ENCODE data around the gene ABCB6.

ABCB6 gene

DNA sequence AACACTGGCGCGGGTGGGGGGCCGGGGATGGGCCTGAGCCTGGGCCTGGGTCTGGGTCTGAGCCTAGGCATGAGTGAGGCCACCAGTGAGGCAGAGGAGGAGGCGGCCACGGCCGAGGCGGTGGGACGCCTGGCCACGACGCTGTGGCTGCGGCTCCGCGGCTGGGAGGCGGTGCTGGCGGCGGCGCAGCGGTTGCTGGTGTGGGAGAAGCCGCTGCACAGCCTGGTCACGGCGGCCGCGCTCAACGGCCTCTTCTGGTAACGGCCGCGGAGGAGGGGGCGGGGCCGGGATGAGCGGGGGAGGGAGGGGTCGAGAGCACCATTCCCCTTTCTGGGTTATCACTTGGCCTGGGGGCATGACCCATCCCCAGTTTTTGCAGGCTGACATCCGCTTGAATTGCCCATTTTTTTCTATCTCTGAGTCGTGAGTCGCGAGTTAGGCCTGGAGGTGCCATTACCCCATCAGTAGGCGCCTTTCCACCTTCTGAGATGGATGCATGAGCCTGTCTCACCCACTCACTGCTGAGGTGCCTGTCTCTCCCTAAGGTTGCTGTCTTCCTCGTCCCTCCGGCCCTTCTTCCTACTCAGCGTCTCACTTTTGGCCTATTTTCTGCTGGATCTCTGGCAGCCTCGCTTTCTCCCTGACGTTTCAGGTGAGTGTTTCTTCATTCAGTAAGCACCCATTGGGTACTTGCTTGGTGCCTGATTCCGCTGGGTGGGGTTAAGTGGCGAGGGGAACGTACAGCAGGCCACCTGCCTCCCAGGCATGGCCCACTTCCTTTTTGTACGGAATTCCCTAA, 40.2 kb downstream of the ABCB6 start:
- H3K4me1 ChIP-seq (ENCODE audit: control insufficient read depth, insufficient read depth, low read length), result peaks cover 22% of the 10 kb centered on the region
- no peaks in the 10 kb centered on the region for H3K27me3 ChIP-seq (ENCODE audit: control insufficient read depth, insufficient read depth, low read length)
- H3K9me3 ChIP-seq (replicated peaks; ENCODE audit: low read length), result no peaks in the 10 kb centered on the region
- H3K4me2 ChIP-seq (ENCODE audit: low read length), result peak overlapping the region; percentile 87
- peak overlapping the region; percentile 81 for H3K4me3 ChIP-seq (ENCODE audit: low read length)
- peaks cover 51% of the 10 kb centered on the region for H3K36me3 ChIP-seq (ENCODE audit: insufficient read depth, low read length)
- H3K9ac ChIP-seq (ENCODE audit: low read depth, low read length), result peak overlapping the region; percentile 88

DNA sequence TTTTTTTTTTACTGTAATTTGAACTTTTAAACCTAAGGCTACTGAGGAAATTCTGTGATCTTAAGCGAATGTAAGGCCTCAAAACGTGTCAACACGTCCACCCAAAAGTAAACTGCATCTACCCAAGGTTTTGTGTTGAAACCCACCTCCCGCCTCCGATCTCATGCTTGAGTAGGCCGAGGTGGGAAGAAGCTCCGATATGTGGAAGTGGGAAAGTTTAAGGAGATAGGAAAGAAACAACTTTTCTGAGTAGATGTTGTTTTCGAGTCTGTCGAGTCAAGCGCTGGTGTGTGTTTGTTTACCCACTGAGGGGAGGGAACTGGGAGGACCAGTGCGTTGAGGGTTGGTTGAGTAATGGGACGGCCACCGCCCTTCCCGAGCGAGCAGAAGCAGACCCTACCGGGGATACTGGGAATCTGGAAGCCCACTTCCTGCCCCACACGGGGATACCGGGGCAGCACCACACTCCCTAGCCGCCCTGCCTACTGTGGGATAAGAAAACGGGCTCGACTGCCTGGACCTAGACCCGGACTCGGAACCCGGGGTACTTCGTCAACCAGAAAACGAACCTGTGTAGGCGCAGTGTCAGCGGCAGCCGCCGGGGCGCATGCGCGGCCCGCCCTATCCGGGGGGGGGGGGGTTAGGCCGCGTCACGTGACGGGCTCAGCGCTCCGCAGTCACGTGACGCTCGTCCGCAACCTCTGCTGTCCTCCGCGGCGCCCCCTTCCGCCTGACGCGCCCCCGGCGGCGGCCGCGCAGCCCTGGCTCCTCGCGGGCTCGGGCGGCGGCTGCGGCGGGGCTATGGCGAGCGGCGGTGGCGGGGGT, 41.0 kb downstream of the ABCB6 start, which contains the start of gene RETREG2:
RETREG2 (plus strand) TSS at position 724 of the 825 bp plus-strand sequence; CDS start at position 802, 78 bp downstream.
- peaks cover 22% of the 10 kb centered on the region for H3K4me1 ChIP-seq (ENCODE audit: control insufficient read depth, insufficient read depth, low read length)

DNA sequence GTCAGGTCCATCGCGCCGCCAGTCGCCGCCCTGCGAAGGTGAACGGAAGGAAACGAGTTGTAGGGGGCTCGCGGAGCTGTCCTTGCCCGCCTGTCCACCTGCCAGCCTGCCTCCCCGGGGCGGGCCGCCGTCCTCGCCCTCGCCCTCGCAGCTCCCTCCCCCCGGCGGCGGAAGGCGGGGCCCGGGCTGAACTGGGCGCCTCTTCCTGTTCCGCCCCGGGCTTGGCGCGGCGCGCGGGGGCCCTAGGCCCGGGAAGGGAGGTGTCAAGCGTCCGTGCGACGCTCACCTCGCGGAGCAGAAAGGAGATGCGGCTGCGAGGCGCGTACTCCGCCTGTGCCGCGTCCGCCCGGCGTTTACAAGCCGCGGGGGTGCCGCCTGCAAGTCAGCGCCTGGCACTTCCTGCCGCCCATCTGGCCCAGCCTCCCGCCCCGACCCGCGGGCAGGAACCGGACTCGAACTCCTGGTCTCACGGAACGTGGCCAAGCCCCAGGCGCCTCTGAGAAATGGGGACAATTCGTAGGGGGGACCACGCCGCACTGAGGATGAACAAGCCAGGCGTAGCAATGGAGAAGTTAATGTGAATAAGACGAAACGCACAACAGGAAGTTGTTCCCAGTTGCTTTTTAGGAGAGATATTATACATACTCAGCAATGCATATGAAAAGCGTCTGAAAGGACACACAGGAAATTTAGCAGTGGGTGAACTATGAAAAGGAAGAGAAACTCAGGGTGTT, 41.8 kb downstream of the ABCB6 start, which contains the start of gene CNPPD1:
CNPPD1 (minus strand) TSS at position 108 of the 734 bp plus-strand sequence; CDS start at position 11, 97 bp downstream.
- Histone ChIP-seq H3K27me3 (ENCODE audit: control insufficient read depth, insufficient read depth, low read length) (no peaks in the 10 kb centered on the region), H3K4me2 (ENCODE audit: low read length) (peak within 1 kb of the TSS; percentile 89), H3K9me3 (replicated peaks; ENCODE audit: low read length) (no peaks in the 10 kb centered on the region), H3K9ac (ENCODE audit: low read depth, low read length) (peak within 1 kb of the TSS; percentile 88), H3K4me3 (ENCODE audit: low read length) (peak within 1 kb of the TSS; percentile 81), H3K36me3 (ENCODE audit: insufficient read depth, low read length) (peaks cover 46% of the 10 kb centered on the region), H3K4me1 (ENCODE audit: control insufficient read depth, insufficient read depth, low read length) (peaks cover 22% of the 10 kb centered on the region)

More for the DNA sequence above, 41.0 kb downstream of the ABCB6 start, which contains the start of gene RETREG2:
- H3K9ac ChIP-seq (ENCODE audit: low read depth, low read length), result peak within 1 kb of the TSS; percentile 88
- H3K36me3 ChIP-seq (ENCODE audit: insufficient read depth, low read length), result peaks cover 49% of the 10 kb centered on the region
- H3K4me3 ChIP-seq (ENCODE audit: low read length), result peak within 1 kb of the TSS; percentile 81
- no peaks in the 10 kb centered on the region for H3K27me3 ChIP-seq (ENCODE audit: control insufficient read depth, insufficient read depth, low read length)
- no peaks in the 10 kb centered on the region for H3K9me3 ChIP-seq (replicated peaks; ENCODE audit: low read length)
- peak within 1 kb of the TSS; percentile 89 for H3K4me2 ChIP-seq (ENCODE audit: low read length)

DNA sequence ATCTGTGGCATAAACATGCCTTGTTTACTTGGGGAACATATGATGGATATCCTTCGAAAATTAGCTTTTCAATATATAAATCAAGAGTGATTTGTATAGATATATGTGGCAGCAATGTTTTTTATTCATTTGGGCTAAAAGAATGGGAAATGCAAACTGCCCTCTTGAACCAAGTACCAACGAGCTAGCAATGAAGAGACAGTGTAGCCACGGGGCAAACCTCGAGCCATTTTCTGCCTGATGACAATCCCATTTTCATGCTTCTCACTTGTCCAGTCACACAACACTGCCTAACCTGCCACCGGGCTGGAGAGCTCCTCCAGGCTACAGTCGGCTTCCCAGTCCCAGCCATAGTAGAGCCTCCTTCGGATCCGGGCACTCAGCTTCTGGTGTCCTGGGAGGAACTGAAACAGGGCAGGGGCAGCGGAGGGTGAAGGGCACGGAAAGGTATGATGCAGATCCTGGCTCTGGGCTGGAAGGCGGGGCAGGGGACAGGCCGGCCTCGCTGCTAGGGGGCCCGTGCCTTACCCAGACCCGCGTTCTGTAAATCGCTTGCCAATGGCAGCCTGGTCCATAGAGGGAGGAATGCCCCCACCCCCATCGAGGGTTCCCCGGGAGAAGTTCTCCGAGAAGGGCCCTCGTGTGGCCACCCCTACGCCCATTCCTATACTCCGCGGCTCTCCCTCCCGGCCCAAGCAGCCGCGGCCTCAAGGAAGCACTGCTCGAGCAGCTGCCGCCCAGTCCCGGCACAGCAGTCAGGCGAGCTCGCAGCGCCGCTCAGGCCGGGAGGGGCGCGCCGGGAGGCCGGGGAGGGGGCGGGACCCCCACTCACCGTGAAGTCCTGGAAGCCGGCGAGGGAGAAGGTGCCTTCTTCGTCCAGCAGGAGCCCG, 42.6 kb downstream of the ABCB6 start:
- H3K9ac ChIP-seq (ENCODE audit: low read depth, low read length), result peak overlapping the region; percentile 88
- no peaks in the 10 kb centered on the region for H3K9me3 ChIP-seq (replicated peaks; ENCODE audit: low read length)
- peak overlapping the region; percentile 81 for H3K4me3 ChIP-seq (ENCODE audit: low read length)
- H3K4me2 ChIP-seq (ENCODE audit: low read length), result peak overlapping the region; percentile 89
- H3K4me1 ChIP-seq (ENCODE audit: control insufficient read depth, insufficient read depth, low read length), result peaks cover 27% of the 10 kb centered on the region
- no peaks in the 10 kb centered on the region for H3K27me3 ChIP-seq (ENCODE audit: control insufficient read depth, insufficient read depth, low read length)
- H3K36me3 ChIP-seq (ENCODE audit: insufficient read depth, low read length), result peaks cover 38% of the 10 kb centered on the region

DNA sequence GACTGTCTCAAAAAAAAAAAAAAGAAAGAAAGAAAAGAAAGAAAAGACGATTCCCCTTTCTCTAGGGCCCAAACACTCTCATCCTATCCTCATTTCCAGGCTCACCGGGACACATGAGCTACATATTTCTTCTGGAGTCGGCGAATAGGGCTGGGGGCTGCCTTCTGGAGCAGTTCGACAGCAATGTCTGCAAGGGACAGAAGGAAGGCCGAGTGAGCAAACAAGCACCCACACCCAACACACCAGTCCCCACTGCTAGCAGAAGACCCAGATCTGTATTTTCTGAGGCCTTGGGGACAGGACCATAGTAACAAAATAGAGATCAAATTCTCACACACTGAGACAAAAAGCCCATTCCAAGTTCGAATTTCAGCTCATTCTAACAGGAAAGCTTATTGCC, 43.3 kb downstream of the ABCB6 start:
- H3K4me3 ChIP-seq (ENCODE audit: low read length), result peak overlapping the region; percentile 81
- H3K27me3 ChIP-seq (ENCODE audit: control insufficient read depth, insufficient read depth, low read length), result no peaks in the 10 kb centered on the region
- H3K4me1 ChIP-seq (ENCODE audit: control insufficient read depth, insufficient read depth, low read length), result peaks cover 27% of the 10 kb centered on the region
- peak overlapping the region; percentile 89 for H3K4me2 ChIP-seq (ENCODE audit: low read length)
- H3K36me3 ChIP-seq (ENCODE audit: insufficient read depth, low read length), result peaks cover 31% of the 10 kb centered on the region
- H3K9me3 ChIP-seq (replicated peaks; ENCODE audit: low read length), result no peaks in the 10 kb centered on the region
- H3K9ac ChIP-seq (ENCODE audit: low read depth, low read length), result peak overlapping the region; percentile 88

DNA sequence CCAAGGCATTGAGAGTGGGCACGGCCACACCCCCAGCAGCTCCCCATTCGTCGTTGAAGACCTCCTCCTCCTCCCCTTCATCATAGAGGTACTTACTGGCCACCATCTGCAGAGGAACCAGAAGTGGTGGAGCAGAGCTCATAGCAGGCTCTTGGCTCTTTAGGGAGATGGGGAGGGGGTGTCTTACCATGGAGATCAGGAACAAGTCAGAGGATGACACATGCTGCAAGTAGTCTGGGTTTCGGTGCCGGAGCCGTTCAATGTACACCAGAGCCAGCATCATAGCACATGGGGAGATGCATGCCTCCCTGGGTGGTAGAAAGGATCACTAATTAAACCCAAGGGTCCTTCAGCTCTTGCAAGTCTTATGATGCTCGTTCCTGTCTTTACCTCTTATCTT, 44.0 kb downstream of the ABCB6 start:
- Histone ChIP-seq H3K9ac (ENCODE audit: low read depth, low read length) (no peak overlapping the region), H3K36me3 (ENCODE audit: insufficient read depth, low read length) (peaks cover 27% of the 10 kb centered on the region), H3K9me3 (replicated peaks; ENCODE audit: low read length) (no peaks in the 10 kb centered on the region), H3K4me1 (ENCODE audit: control insufficient read depth, insufficient read depth, low read length) (peaks cover 27% of the 10 kb centered on the region), H3K4me2 (ENCODE audit: low read length) (no peak overlapping the region), H3K4me3 (ENCODE audit: low read length) (no peak overlapping the region), H3K27me3 (ENCODE audit: control insufficient read depth, insufficient read depth, low read length) (no peaks in the 10 kb centered on the region)

DNA sequence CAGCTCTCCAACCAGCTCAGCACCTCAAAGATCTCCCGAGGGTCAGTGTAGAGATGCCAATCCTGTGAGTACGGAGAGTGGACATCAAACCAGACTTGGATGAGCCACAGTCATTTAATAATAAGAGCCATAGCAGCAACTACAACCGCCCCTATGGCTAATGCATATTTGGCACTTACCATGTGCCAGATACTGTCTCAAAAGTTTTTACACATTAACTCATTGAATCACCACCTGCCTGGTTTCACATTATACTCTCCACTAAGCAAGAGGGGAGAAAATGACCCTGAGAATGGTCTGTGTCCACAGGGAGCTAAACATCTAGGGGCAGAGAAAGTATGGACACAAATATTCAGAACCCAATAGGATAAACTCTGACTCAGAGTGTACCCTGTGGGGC, 44.6 kb downstream of the ABCB6 start:
- H3K9ac ChIP-seq (ENCODE audit: low read depth, low read length), result no peak overlapping the region
- H3K27me3 ChIP-seq (ENCODE audit: control insufficient read depth, insufficient read depth, low read length), result no peaks in the 10 kb centered on the region
- peaks cover 21% of the 10 kb centered on the region for H3K4me1 ChIP-seq (ENCODE audit: control insufficient read depth, insufficient read depth, low read length)
- H3K36me3 ChIP-seq (ENCODE audit: insufficient read depth, low read length), result peaks cover 27% of the 10 kb centered on the region
- no peak overlapping the region for H3K4me2 ChIP-seq (ENCODE audit: low read length)
- H3K9me3 ChIP-seq (replicated peaks; ENCODE audit: low read length), result no peaks in the 10 kb centered on the region
- no peak overlapping the region for H3K4me3 ChIP-seq (ENCODE audit: low read length)

DNA sequence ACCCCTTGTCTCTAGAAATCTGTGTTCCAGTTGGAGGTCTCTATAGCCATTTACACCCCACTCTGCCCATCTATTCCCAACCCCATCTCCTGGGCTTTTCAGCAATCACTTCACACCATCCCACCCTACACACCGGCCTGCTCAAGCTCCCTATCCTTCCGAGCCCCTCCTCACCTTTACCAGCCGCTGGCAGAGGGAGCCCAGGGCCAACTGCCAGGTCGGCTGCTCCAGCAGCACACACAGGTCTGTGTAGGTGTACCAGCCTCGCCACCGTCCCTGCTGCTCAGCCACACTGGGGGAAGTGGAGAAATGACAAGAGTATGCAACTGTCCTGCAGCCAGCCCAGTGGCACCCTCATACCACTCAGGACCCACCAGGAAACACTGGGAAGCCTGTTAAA, 45.6 kb downstream of the ABCB6 start:
- Histone ChIP-seq H3K27me3 (ENCODE audit: control insufficient read depth, insufficient read depth, low read length) (no peaks in the 10 kb centered on the region), H3K9me3 (replicated peaks; ENCODE audit: low read length) (no peaks in the 10 kb centered on the region), H3K9ac (ENCODE audit: low read depth, low read length) (no peak overlapping the region), H3K4me1 (ENCODE audit: control insufficient read depth, insufficient read depth, low read length) (peaks cover 19% of the 10 kb centered on the region), H3K4me3 (ENCODE audit: low read length) (no peak overlapping the region), H3K4me2 (ENCODE audit: low read length) (no peak overlapping the region), H3K36me3 (ENCODE audit: insufficient read depth, low read length) (peaks cover 27% of the 10 kb centered on the region)

DNA sequence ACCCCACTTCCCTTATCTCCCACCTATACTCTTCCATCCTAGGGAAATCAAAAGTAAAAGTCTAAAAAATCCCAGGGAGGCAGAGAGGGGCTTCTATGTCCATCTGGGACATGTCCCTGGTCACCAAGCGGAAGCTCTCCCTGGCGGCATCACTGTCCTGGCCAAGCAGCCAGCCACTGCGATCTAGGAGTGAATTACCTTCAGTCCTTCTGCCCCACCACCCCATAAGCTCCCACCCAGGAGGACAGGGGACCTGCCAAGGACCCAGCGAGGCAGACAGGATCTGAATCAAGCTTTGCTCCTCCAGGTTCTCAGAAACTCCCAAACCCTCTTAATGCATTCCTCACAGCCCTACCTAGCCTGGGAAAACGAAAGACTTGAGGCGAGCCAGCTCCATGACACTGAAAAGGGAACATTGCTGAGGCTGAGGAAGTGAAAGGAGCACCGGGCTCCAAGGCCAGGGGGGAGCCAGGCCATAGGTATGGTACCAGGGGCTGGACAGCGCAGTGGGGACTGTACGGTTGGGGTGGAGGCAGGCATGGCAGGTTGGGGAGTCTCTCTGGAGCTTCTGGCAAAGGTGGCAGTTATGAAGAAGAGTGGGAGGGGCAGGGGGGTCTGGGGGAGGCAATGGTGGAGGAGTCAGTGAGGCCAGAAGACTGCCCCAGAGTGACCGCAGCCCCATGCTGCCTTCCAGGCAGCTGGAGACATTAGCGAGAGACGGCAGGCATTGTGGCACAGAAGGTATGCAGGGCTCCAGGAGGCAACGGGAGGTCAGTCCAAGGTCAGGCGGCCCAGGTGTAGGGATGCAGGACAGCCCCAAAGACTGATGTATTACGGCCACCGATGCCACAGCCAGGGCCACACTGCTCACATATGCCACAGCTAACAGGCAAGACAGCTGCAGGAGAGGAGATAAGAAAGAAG, 46.3 kb downstream of the ABCB6 start:
- no peak overlapping the region for H3K4me3 ChIP-seq (ENCODE audit: low read length)
- peaks cover 17% of the 10 kb centered on the region for H3K4me1 ChIP-seq (ENCODE audit: control insufficient read depth, insufficient read depth, low read length)
- no peak overlapping the region for H3K9ac ChIP-seq (ENCODE audit: low read depth, low read length)
- H3K4me2 ChIP-seq (ENCODE audit: low read length), result no peak overlapping the region
- no peaks in the 10 kb centered on the region for H3K27me3 ChIP-seq (ENCODE audit: control insufficient read depth, insufficient read depth, low read length)
- peaks cover 27% of the 10 kb centered on the region for H3K36me3 ChIP-seq (ENCODE audit: insufficient read depth, low read length)
- H3K9me3 ChIP-seq (replicated peaks; ENCODE audit: low read length), result no peaks in the 10 kb centered on the region

DNA sequence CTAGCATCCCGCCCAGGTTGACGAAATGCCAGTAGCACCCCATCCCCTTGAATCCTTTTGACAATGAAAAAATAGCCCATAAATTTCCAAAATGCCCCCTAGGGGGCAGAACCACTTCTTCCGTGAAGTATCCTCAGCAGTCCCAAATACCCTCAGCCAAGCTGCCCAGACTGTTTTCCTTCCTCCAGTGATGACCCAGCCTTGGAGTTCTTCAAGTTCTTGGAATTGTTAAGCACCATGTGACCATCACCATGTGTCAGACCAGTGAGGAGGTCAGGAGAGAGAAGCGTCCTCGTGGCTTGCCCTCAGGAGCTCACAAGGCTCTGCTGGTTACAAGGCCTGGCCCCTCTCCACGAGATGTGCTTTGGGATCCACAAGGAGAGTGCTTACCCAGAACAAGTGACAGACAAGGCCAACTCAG, 47.5 kb downstream of the ABCB6 start:
- peak overlapping the region; percentile 31 for H3K9ac ChIP-seq (ENCODE audit: low read depth, low read length)
- H3K4me2 ChIP-seq (ENCODE audit: low read length), result no peak overlapping the region
- H3K27me3 ChIP-seq (ENCODE audit: control insufficient read depth, insufficient read depth, low read length), result no peaks in the 10 kb centered on the region
- H3K4me1 ChIP-seq (ENCODE audit: control insufficient read depth, insufficient read depth, low read length), result peaks cover 12% of the 10 kb centered on the region
- no peaks in the 10 kb centered on the region for H3K9me3 ChIP-seq (replicated peaks; ENCODE audit: low read length)
- H3K4me3 ChIP-seq (ENCODE audit: low read length), result no peak overlapping the region
- H3K36me3 ChIP-seq (ENCODE audit: insufficient read depth, low read length), result peaks cover 27% of the 10 kb centered on the region
